Hepatocyte (in vitro differentiated cells): ENCODE measurements around the gene DMBT1. TPM values are rescaled to one million over a fixed set of nuclear protein-coding genes. Genes with fewer than 3 reads are reported as not detected.

Experiments
- DNase-seq: peaks from one replicate; pipeline ENCODE4 v3.0.0-alpha.2; 2016; ENCODE audit warnings: low spot score
- H2AFZ ChIP-seq: fragments of 200-600 bp; sonication (generic); 2 replicates; pipeline ENCODE4 v1.6.0; 2016; ENCODE audit warnings: antibody characterized with exemption, mild to moderate bottlenecking
- H3K27ac ChIP-seq: fragments of 200-600 bp; sonication (generic); 2 replicates; pipeline ENCODE4 v1.5.1; 2016; ENCODE audit warnings: mild to moderate bottlenecking
- H3K27me3 ChIP-seq: fragments of 200-600 bp; sonication (generic); 2 replicates; pipeline ENCODE4 v1.6.1; 2016
- H3K36me3 ChIP-seq: fragments of 200-600 bp; sonication (generic); replicated peaks from 2 replicates; pipeline ENCODE4 v1.5.1; 2016; ENCODE audit warnings: low read depth; ENCODE audit not compliant: insufficient read depth
- H3K4me1 ChIP-seq: fragments of 200-600 bp; sonication (generic); 2 replicates; pipeline ENCODE4 v1.5.1; 2016; ENCODE audit warnings: mild to moderate bottlenecking, moderate library complexity; ENCODE audit not compliant: insufficient read depth
- H3K4me2 ChIP-seq: fragments of 200-600 bp; sonication (generic); 2 replicates; pipeline ENCODE4 v1.6.0; 2016
- H3K4me3 ChIP-seq: fragments of 200-600 bp; sonication (generic); 2 replicates; pipeline ENCODE4 v1.5.1; 2016; ENCODE audit warnings: mild to moderate bottlenecking
- H3K79me2 ChIP-seq: fragments of 200-600 bp; sonication (generic); 2 replicates; pipeline ENCODE4 v1.6.0; 2017; ENCODE audit warnings: mild to moderate bottlenecking
- H3K9me2 ChIP-seq: fragments of 200-600 bp; sonication (generic); replicated peaks from 2 replicates; pipeline ENCODE4 v1.6.0; 2017; ENCODE audit warnings: mild to moderate bottlenecking; ENCODE audit not compliant: insufficient read depth
- H3K9me3 ChIP-seq: fragments of 200-600 bp; sonication (generic); 2 replicates; pipeline ENCODE4 v1.5.1; 2016; ENCODE audit warnings: low read depth, mild to moderate bottlenecking
- H4K20me1 ChIP-seq: fragments of 200-600 bp; sonication (generic); 2 replicates; pipeline ENCODE4 v1.6.0; 2016; ENCODE audit warnings: mild to moderate bottlenecking; ENCODE audit not compliant: insufficient read depth, poor library complexity, severe bottlenecking
- EZH2 ChIP-seq: fragments of 200-600 bp; sonication (generic); IDR thresholded peaks from 2 replicates; pipeline ENCODE4 v1.6.1; 2016; ENCODE audit warnings: antibody characterized with exemption, mild to moderate bottlenecking, borderline replicate concordance
- EZH2phosphoT487 ChIP-seq: fragments of 200-600 bp; sonication (generic); IDR thresholded peaks from one replicate; pipeline ENCODE4 v1.6.1; 2018; ENCODE audit warnings: antibody characterized with exemption, mild to moderate bottlenecking, low read depth, moderate library complexity; ENCODE audit not compliant: unreplicated experiment, severe bottlenecking
- WGBS: methylation state at CpG from one replicate; pipeline ENCODE4 v1.1.6; 2016; ENCODE audit warnings: low lambda C conversion rate; ENCODE audit errors: missing lambda C conversion rate; 5-methylcytosine and 5-hydroxymethylcytosine counted together
- polyA plus RNA-seq: library from polyadenylated mRNA; unstranded; fragments of >200 nt; fragmentation: Nextera tagmentation; extraction: Ambion mirVana; gene quantifications from 2 replicates; pipeline ENCODE4 v1.2.1, GENCODE V29; 2016
- total RNA-seq: library from RNA; depleted of rRNA; stranded (reverse); fragments of >200 nt; gene quantifications from 2 replicates; pipeline ENCODE4 v1.2.3, GENCODE V29; 2014
- TF ChIP-seq, protein P1 (sequence below): fragments of 200-600 bp; sonication (generic); IDR thresholded peaks from 2 replicates; pipeline ENCODE4 v1.5.1; 2016; ENCODE audit warnings: antibody characterized with exemption, mild to moderate bottlenecking; ENCODE audit not compliant: poor library complexity

Gene DMBT1
- total and polyA plus RNA-seq, 2 experiments from 2014 or later = 1.5 TPM; not detected in 1

DNA sequence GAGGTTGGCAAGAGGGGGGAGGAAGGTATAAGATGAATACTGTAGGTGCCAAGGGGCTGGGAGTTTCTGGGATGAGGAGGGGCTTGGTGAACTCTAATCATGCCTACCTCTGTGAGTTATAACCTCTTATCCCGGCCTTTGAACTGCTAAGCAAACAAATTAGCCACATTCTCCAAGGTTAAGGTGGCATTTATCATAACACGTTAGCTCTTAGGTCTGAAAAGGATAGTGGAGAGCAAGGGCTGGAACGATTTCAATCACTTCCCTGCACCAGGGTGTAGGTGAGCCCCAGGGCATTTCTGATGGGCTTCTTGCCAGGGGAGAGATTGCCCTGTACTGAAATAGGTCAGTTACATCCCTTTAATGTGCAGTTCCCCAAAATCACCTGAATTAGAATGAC, 28.6 kb upstream of the DMBT1 start:
- H3K9me3 ChIP-seq = no peaks in the 10 kb centered on the region
- no peaks in the 10 kb centered on the region for H3K9me2 ChIP-seq
- H4K20me1 ChIP-seq = no peaks in the 10 kb centered on the region
- H2AFZ ChIP-seq = no peak overlapping the region
- no peak for DNase-seq
- 48% methylated on average over 3 of the region's 3 CpGs for WGBS
- H3K4me2 ChIP-seq = no peak overlapping the region
- H3K4me1 ChIP-seq = no peaks in the 10 kb centered on the region
- H3K27ac ChIP-seq = peak overlapping the region; percentile 8
- TF ChIP-seq EZH2phosphoT487 (no peak), EZH2 (no peak)
- TF ChIP-seq, protein P1, sequence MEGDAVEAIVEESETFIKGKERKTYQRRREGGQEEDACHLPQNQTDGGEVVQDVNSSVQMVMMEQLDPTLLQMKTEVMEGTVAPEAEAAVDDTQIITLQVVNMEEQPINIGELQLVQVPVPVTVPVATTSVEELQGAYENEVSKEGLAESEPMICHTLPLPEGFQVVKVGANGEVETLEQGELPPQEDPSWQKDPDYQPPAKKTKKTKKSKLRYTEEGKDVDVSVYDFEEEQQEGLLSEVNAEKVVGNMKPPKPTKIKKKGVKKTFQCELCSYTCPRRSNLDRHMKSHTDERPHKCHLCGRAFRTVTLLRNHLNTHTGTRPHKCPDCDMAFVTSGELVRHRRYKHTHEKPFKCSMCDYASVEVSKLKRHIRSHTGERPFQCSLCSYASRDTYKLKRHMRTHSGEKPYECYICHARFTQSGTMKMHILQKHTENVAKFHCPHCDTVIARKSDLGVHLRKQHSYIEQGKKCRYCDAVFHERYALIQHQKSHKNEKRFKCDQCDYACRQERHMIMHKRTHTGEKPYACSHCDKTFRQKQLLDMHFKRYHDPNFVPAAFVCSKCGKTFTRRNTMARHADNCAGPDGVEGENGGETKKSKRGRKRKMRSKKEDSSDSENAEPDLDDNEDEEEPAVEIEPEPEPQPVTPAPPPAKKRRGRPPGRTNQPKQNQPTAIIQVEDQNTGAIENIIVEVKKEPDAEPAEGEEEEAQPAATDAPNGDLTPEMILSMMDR = no peak
- H3K36me3 ChIP-seq = no peaks in the 10 kb centered on the region
- H3K4me3 ChIP-seq = no peak overlapping the region
- H3K79me2 ChIP-seq = no peaks in the 10 kb centered on the region
- no peaks in the 10 kb centered on the region for H3K27me3 ChIP-seq

GRCh38 chr10:122532601-122533296, 27.8 kb upstream of the DMBT1 start:
- Histone ChIP-seq H3K27ac (peak overlapping the region; percentile 58), H3K9me3 (no peaks in the 10 kb centered on the region), H3K4me3 (no peak overlapping the region), H3K36me3 (no peaks in the 10 kb centered on the region), H3K27me3 (no peaks in the 10 kb centered on the region), H2AFZ (no peak overlapping the region), H3K9me2 (no peaks in the 10 kb centered on the region), H4K20me1 (no peaks in the 10 kb centered on the region), H3K79me2 (no peaks in the 10 kb centered on the region), H3K4me1 (no peaks in the 10 kb centered on the region), H3K4me2 (peak overlapping the region; percentile 31)
- no peak for DNase-seq
- TF ChIP-seq, protein P1 = no peak
- no peak for TF ChIP-seq EZH2phosphoT487
- TF ChIP-seq EZH2 = no peak
- WGBS = 72% methylated on average over 6 of the region's 6 CpGs

GRCh38 chr10:122537545-122537944, 23.0 kb upstream of the DMBT1 start:
- Histone ChIP-seq H2AFZ (no peak overlapping the region), H3K4me3 (no peak overlapping the region), H3K27me3 (no peaks in the 10 kb centered on the region), H3K4me2 (no peak overlapping the region), H3K79me2 (no peaks in the 10 kb centered on the region), H3K27ac (no peak overlapping the region), H3K9me2 (no peaks in the 10 kb centered on the region), H4K20me1 (no peaks in the 10 kb centered on the region), H3K4me1 (peaks cover 4% of the 10 kb centered on the region), H3K9me3 (no peaks in the 10 kb centered on the region), H3K36me3 (no peaks in the 10 kb centered on the region)
- TF ChIP-seq EZH2 (no peak), EZH2phosphoT487 (no peak)
- TF ChIP-seq, protein P1 = no peak
- DNase-seq = no peak
- WGBS = 95% methylated on average over 2 of the region's 2 CpGs

DNA sequence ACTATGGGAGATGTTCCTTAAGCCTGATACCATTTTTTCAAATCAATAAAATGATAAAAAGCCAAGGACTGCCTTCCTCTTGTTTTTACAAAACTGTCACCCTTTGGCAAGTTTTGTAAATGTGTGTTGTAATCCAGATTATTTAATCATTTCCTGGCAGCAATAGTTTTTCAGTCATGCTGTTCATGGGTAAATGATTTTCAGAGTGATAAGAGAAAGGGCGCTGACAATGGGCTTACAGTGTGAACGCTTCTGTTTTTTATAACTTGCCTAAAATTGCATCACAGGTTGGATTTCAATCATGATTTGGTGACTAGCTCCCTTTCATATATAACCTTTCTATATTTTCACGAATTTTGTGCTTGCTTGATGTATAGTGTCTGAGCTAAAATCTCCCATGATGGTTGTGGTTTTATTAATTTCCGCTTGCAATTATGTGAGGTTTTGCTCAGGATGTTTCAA, 19.0 kb upstream of the DMBT1 start:
- no peaks in the 10 kb centered on the region for H3K9me2 ChIP-seq
- TF ChIP-seq, protein P1 = no peak
- no peak for TF ChIP-seq EZH2phosphoT487
- TF ChIP-seq EZH2 = no peak
- DNase-seq = no peak
- H2AFZ ChIP-seq = no peak overlapping the region
- no peaks in the 10 kb centered on the region for H4K20me1 ChIP-seq
- no peak overlapping the region for H3K27ac ChIP-seq
- H3K36me3 ChIP-seq = no peaks in the 10 kb centered on the region
- WGBS = 61% methylated on average over 4 of the region's 4 CpGs
- no peak overlapping the region for H3K4me3 ChIP-seq
- no peak overlapping the region for H3K4me2 ChIP-seq
- H3K79me2 ChIP-seq = no peaks in the 10 kb centered on the region
- H3K4me1 ChIP-seq = peaks cover 4% of the 10 kb centered on the region
- no peaks in the 10 kb centered on the region for H3K9me3 ChIP-seq
- H3K27me3 ChIP-seq = no peaks in the 10 kb centered on the region
